ENCODE measurements around the gene CNPY1. TPM values are rescaled to one million over a fixed set of nuclear protein-coding genes. Genes with fewer than 3 reads are reported as not detected.

CNPY1 gene
- total and polyA plus RNA-seq, 4 donors: 0.41 to 0.79 (median 0.66) TPM; not detected in 1

- WGBS (ENCODE audit: insufficient coverage): 1% methylated on average over 42 of the region's 42 CpGs
- Histone ChIP-seq H3K27me3 (ENCODE audit: control insufficient read depth, insufficient read depth, low read length) (peaks cover 100% of the 10 kb centered on the region), H3K4me1 (ENCODE audit: control insufficient read depth, insufficient read depth, low read length) (peaks cover 27% of the 10 kb centered on the region), H3K27ac (ENCODE audit: low read depth, low read length) (no peak overlapping the region), H3K4me3 (ENCODE audit: low read depth, low read length) (no peak overlapping the region), H3K36me3 (ENCODE audit: control insufficient read depth, insufficient read depth, low read length) (no peaks in the 10 kb centered on the region), H3K9me3 (ENCODE audit: control insufficient read depth, insufficient read depth, low read length) (no peaks in the 10 kb centered on the region)
- DNase-seq (ENCODE audit: low read depth in 4 of 6, low spot score in 6 of 6): no peak
Observed at GRCh38 chr7:155466142-155466813, 80.1 kb downstream of the CNPY1 start.

GRCh38 chr7:155465761-155466141, 80.6 kb downstream of the CNPY1 start:
- 16% methylated on average over 5 of the region's 9 CpGs for WGBS (ENCODE audit: insufficient coverage)
- H3K4me1 ChIP-seq (ENCODE audit: control insufficient read depth, insufficient read depth, low read length): peaks cover 27% of the 10 kb centered on the region
- no peak overlapping the region for H3K4me3 ChIP-seq (ENCODE audit: low read depth, low read length)
- H3K27me3 ChIP-seq (ENCODE audit: control insufficient read depth, insufficient read depth, low read length): peaks cover 100% of the 10 kb centered on the region
- H3K9me3 ChIP-seq (ENCODE audit: control insufficient read depth, insufficient read depth, low read length): no peaks in the 10 kb centered on the region
- DNase-seq (ENCODE audit: low read depth in 4 of 6, low spot score in 6 of 6): no peak
- H3K27ac ChIP-seq (ENCODE audit: low read depth, low read length): no peak overlapping the region
- H3K36me3 ChIP-seq (ENCODE audit: control insufficient read depth, insufficient read depth, low read length): no peaks in the 10 kb centered on the region

GRCh38 chr7:155464948-155465739, 81.2 kb downstream of the CNPY1 start:
- Histone ChIP-seq H3K36me3 (ENCODE audit: control insufficient read depth, insufficient read depth, low read length) (no peaks in the 10 kb centered on the region), H3K27me3 (ENCODE audit: control insufficient read depth, insufficient read depth, low read length) (peaks cover 100% of the 10 kb centered on the region), H3K9me3 (ENCODE audit: control insufficient read depth, insufficient read depth, low read length) (no peaks in the 10 kb centered on the region), H3K27ac (ENCODE audit: low read depth, low read length) (no peak overlapping the region), H3K4me1 (ENCODE audit: control insufficient read depth, insufficient read depth, low read length) (peaks cover 27% of the 10 kb centered on the region), H3K4me3 (ENCODE audit: low read depth, low read length) (no peak overlapping the region)
- WGBS (ENCODE audit: insufficient coverage): 1% methylated on average over 27 of the region's 33 CpGs
- no peak for DNase-seq (ENCODE audit: low read depth in 4 of 6, low spot score in 6 of 6)

GRCh38 chr7:155464183-155464582, 82.2 kb downstream of the CNPY1 start:
- peaks cover 100% of the 10 kb centered on the region for H3K27me3 ChIP-seq (ENCODE audit: control insufficient read depth, insufficient read depth, low read length)
- 24% methylated on average over 3 of the region's 6 CpGs for WGBS (ENCODE audit: insufficient coverage)
- H3K4me1 ChIP-seq (ENCODE audit: control insufficient read depth, insufficient read depth, low read length): peaks cover 34% of the 10 kb centered on the region
- no peaks in the 10 kb centered on the region for H3K9me3 ChIP-seq (ENCODE audit: control insufficient read depth, insufficient read depth, low read length)
- no peak overlapping the region for H3K4me3 ChIP-seq (ENCODE audit: low read depth, low read length)
- H3K36me3 ChIP-seq (ENCODE audit: control insufficient read depth, insufficient read depth, low read length): no peaks in the 10 kb centered on the region
- H3K27ac ChIP-seq (ENCODE audit: low read depth, low read length): no peak overlapping the region
- DNase-seq (ENCODE audit: low read depth in 4 of 6, low spot score in 6 of 6): no peak

- WGBS (ENCODE audit: insufficient coverage): 12% methylated on average over 15 of the region's 15 CpGs
- peaks cover 99% of the 10 kb centered on the region for H3K27me3 ChIP-seq (ENCODE audit: control insufficient read depth, insufficient read depth, low read length)
- no peaks in the 10 kb centered on the region for H3K36me3 ChIP-seq (ENCODE audit: control insufficient read depth, insufficient read depth, low read length)
- H3K9me3 ChIP-seq (ENCODE audit: control insufficient read depth, insufficient read depth, low read length): no peaks in the 10 kb centered on the region
- DNase-seq (ENCODE audit: low read depth in 4 of 6, low spot score in 6 of 6): no peak
- H3K4me3 ChIP-seq (ENCODE audit: low read depth, low read length): no peak overlapping the region
- H3K27ac ChIP-seq (ENCODE audit: low read depth, low read length): no peak overlapping the region
- H3K4me1 ChIP-seq (ENCODE audit: control insufficient read depth, insufficient read depth, low read length): peaks cover 34% of the 10 kb centered on the region
Observed at GRCh38 chr7:155463114-155463811, 83.1 kb downstream of the CNPY1 start.

GRCh38 chr7:155462163-155462735, 84.1 kb downstream of the CNPY1 start:
- peaks cover 93% of the 10 kb centered on the region for H3K27me3 ChIP-seq (ENCODE audit: control insufficient read depth, insufficient read depth, low read length)
- no peaks in the 10 kb centered on the region for H3K36me3 ChIP-seq (ENCODE audit: control insufficient read depth, insufficient read depth, low read length)
- 13% methylated on average over 28 of the region's 33 CpGs for WGBS (ENCODE audit: insufficient coverage)
- H3K4me3 ChIP-seq (ENCODE audit: low read depth, low read length): no peak overlapping the region
- H3K27ac ChIP-seq (ENCODE audit: low read depth, low read length): no peak overlapping the region
- peaks cover 29% of the 10 kb centered on the region for H3K4me1 ChIP-seq (ENCODE audit: control insufficient read depth, insufficient read depth, low read length)
- no peak for DNase-seq (ENCODE audit: low read depth in 4 of 6, low spot score in 6 of 6)
- no peaks in the 10 kb centered on the region for H3K9me3 ChIP-seq (ENCODE audit: control insufficient read depth, insufficient read depth, low read length)

GRCh38 chr7:155461631-155462030, 84.7 kb downstream of the CNPY1 start:
- DNase-seq (ENCODE audit: low read depth in 4 of 6, low spot score in 6 of 6): no peak

GRCh38 chr7:155460926-155461613, 85.3 kb downstream of the CNPY1 start:
- Histone ChIP-seq H3K27me3 (ENCODE audit: control insufficient read depth, insufficient read depth, low read length) (peaks cover 93% of the 10 kb centered on the region), H3K27ac (ENCODE audit: low read depth, low read length) (no peak overlapping the region), H3K9me3 (ENCODE audit: control insufficient read depth, insufficient read depth, low read length) (no peaks in the 10 kb centered on the region), H3K36me3 (ENCODE audit: control insufficient read depth, insufficient read depth, low read length) (no peaks in the 10 kb centered on the region), H3K4me3 (ENCODE audit: low read depth, low read length) (no peak overlapping the region), H3K4me1 (ENCODE audit: control insufficient read depth, insufficient read depth, low read length) (peaks cover 29% of the 10 kb centered on the region)
- WGBS (ENCODE audit: insufficient coverage): 5% methylated on average over 8 of the region's 8 CpGs
- no peak for DNase-seq (ENCODE audit: low read depth in 4 of 6, low spot score in 6 of 6)

More at GRCh38 chr7:155461631-155462030, 84.7 kb downstream of the CNPY1 start:
- 40% methylated on average over 1 of the region's 3 CpGs for WGBS (ENCODE audit: insufficient coverage)
- Histone ChIP-seq H3K27me3 (ENCODE audit: control insufficient read depth, insufficient read depth, low read length) (peaks cover 93% of the 10 kb centered on the region), H3K27ac (ENCODE audit: low read depth, low read length) (no peak overlapping the region), H3K9me3 (ENCODE audit: control insufficient read depth, insufficient read depth, low read length) (no peaks in the 10 kb centered on the region), H3K36me3 (ENCODE audit: control insufficient read depth, insufficient read depth, low read length) (no peaks in the 10 kb centered on the region), H3K4me3 (ENCODE audit: low read depth, low read length) (no peak overlapping the region), H3K4me1 (ENCODE audit: control insufficient read depth, insufficient read depth, low read length) (peaks cover 29% of the 10 kb centered on the region)
